Measurements from ENCODE around the gene C9orf40. TPM values are rescaled to one million over a fixed set of nuclear protein-coding genes. Genes with fewer than 3 reads are reported as not detected.

C9orf40 gene, protein sequence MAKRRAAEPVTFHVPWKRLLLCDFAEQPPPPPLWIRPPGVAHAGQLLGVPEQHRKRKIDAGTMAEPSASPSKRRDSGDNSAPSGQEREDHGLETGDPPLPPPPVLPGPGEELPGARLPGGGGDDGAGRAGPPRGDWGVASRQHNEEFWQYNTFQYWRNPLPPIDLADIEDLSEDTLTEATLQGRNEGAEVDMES
- 4.2 and 9.1 TPM in 2 replicates for total RNA-seq

DNA sequence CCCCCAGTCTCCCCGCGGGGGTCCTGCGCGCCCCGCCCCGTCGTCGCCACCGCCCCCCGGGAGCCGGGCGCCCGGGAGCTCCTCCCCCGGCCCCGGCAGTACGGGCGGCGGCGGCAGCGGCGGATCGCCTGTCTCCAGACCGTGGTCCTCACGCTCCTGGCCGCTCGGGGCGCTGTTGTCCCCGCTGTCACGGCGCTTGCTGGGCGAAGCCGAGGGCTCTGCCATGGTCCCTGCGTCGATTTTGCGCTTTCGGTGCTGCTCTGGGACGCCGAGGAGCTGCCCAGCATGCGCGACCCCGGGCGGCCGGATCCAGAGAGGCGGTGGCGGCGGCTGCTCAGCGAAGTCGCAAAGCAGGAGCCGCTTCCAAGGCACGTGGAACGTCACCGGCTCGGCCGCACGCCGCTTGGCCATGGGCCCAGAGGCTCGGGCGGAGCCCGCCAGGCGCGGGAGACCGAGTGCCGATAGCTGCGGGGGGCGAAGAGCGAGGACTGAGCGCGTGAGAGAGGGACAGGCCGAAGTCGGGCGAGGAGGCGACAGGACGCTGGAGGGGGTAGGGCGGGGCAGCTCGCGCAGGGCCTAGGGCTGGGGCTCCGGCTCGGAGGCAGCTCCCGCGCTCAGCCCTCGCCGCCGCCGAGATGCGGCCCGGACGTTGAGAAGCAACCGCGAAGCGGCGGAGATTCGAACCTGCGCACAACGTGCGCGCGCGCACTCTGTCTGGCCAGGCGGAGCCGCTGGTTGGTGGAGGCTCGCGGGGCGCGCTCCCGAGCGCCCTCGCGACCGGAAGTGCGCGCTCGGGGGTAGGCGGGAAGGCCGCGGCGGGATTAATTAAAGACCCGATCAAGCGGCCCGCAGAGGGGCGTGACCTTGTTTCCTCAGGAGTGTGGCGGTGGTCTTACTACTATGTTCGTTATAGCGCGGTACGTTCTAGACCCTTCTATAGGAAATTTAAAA lies at the start of gene C9orf40:
C9orf40 (minus strand) TSS at position 712 of the 951 bp plus-strand sequence; CDS start at position 411, 301 bp downstream.

Other genes starting within 250 kb of the C9orf40 start
- gene TRPM6, start 65.0 kb downstream of the C9orf40 start, total RNA-seq = under 0.01 TPM in 2 replicates
- gene CARNMT1, start 75.4 kb upstream of the C9orf40 start, total RNA-seq = 31.2 and 43.6 TPM in 2 replicates
- 29.5 and 31.8 TPM in 2 replicates for gene NMRK1, start 135.2 kb upstream of the C9orf40 start, total RNA-seq
- gene OSTF1, start 135.6 kb upstream of the C9orf40 start, total RNA-seq = 90.6 and 112 TPM in 2 replicates

All from epithelial cell of umbilical artery (primary cell).